Stimulated activated CD4-positive, alpha-beta T cell treated with anti-CD3 and anti-CD28 coated beads, Interleukin-1b, Interleukin-23, amount 100 ng/mL, for 1 hour (primary cell): ENCODE results near the gene ZIC2.

Experiments used
- DNase-seq, 2 donors: peaks; one replicate each; pipeline ENCODE4 v3.0.0-alpha.2; 2020; ENCODE audit warnings: low read depth in 2 of 2

Gene ZIC2

GRCh38 chr13:99959540-99960230, 21.9 kb upstream of the ZIC2 start:
- no peak for DNase-seq

GRCh38 chr13:99960663-99961311, 20.8 kb upstream of the ZIC2 start:
- no peak for DNase-seq

- no peak for DNase-seq
Measured at GRCh38 chr13:99961636-99962035, 19.9 kb upstream of the ZIC2 start.

DNA sequence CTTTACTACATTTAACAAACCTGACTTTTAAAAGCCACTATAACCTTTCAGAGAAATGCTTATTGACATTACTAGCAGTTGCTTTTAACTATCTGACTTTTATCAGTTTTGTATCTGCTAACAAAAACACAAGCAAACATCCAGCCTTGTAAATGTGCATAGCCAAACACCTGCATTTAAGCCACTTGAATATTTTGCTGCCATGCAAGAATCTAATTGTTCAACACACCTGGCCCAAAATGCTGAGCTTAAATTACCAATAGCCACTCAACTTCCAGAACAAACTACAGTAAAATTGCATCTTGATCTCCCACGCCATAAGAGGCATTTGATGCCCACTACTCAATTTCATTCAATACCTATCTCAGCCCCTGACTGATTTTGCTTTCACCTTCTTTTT, 19.3 kb upstream of the ZIC2 start:
- no peak for DNase-seq

DNA sequence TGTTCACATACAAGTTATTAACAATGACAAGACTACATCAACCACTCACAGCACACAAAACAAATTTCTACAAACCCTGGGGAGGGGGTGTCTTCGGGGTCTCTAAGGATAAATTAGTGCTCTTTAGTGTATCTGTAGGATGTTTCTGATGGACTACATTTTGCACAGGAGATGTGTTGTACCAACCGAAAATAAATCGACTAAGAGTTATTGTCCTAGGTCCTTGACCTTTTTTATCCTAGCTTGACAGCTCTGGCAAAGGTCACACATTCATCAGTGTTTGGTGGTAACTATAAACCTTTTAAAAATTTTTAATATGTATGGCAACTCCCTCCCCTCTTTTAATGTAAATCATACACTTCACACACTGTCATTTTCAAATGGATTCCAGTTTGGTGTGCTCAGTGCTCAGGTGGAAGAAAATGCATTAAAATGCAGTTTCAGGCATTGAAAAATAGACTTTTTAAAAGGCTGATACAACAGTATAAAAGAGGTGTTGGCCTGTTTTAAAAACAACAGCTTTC, 17.7 kb upstream of the ZIC2 start:
- no peak for DNase-seq

- DNase-seq: no peak
Measured at GRCh38 chr13:99965329-99966000, 16.1 kb upstream of the ZIC2 start.

DNA sequence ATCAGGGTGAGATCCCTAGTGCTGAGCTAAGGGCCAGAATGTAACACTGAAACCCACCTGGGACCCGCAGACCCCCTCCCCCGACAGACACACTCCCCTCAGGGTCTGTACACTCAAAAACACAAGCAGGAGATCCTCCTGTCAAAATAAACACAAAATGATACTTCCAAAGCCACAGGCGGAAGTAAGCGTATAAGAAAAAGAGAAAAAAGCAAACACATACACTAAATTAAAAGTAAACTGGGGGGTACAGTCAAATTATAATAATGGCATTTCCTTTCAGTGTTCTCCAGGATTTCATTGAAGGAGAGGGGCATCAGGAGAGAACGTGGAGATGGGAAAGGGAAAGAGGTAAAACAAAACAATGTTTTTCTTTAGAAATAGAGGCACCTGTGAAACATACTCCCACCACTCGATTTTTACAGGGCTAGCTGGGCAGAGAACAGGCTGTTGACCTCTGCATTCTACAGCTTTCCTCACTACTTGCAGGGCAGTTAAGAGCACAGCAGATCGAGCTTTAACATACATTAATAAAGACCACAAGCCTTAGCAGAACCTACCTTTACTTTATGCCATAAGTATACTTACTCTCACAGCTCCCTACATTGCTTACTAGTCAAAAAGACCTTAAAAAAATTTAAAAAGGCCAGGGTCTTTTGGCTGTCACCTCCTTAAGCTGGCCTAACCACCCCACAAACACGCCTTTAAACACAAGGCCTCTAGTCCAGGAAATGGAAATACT, 15.3 kb upstream of the ZIC2 start:
- DNase-seq: no peak

- DNase-seq: no peak
Measured at GRCh38 chr13:99967498-99967868, 14.1 kb upstream of the ZIC2 start.

DNA sequence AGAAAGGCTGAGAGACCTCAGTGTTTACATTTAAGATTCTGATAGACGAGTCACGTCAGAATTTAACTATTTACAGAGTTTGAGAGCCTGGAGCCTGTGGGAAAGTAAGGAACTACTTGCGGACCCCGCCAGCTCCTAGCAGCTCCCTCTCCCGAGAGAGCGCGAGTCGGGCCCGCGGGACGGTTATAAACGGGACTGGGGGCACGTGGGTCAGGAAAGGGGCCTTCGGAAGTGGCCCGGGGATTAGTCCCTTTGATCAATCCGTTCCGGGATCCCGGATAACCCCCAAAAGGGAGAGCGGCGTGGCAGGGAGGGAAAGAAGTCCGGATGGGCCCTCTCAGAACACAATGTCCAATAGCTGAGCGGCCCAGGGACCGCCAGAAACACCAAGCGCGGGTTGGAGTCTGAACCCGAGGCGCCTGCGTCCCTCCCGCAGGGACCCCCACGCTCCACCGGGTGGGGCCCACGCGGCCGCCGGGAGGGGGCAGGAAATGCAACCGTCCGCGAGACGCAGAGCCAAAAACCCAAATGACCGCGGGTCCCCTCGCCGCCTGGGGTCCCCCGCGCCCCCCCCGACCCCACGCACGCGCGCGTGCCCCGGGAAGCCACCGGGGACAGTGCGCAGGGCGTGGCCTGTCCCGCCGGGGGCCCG, 13.6 kb upstream of the ZIC2 start:
- DNase-seq: no peak

GRCh38 chr13:99968521-99969452, 12.8 kb upstream of the ZIC2 start:
- no peak for DNase-seq

- DNase-seq: no peak
Measured at GRCh38 chr13:99969453-99969918, 12.1 kb upstream of the ZIC2 start.

- DNase-seq: no peak
Measured at GRCh38 chr13:99969919-99970650, 11.5 kb upstream of the ZIC2 start.

DNA sequence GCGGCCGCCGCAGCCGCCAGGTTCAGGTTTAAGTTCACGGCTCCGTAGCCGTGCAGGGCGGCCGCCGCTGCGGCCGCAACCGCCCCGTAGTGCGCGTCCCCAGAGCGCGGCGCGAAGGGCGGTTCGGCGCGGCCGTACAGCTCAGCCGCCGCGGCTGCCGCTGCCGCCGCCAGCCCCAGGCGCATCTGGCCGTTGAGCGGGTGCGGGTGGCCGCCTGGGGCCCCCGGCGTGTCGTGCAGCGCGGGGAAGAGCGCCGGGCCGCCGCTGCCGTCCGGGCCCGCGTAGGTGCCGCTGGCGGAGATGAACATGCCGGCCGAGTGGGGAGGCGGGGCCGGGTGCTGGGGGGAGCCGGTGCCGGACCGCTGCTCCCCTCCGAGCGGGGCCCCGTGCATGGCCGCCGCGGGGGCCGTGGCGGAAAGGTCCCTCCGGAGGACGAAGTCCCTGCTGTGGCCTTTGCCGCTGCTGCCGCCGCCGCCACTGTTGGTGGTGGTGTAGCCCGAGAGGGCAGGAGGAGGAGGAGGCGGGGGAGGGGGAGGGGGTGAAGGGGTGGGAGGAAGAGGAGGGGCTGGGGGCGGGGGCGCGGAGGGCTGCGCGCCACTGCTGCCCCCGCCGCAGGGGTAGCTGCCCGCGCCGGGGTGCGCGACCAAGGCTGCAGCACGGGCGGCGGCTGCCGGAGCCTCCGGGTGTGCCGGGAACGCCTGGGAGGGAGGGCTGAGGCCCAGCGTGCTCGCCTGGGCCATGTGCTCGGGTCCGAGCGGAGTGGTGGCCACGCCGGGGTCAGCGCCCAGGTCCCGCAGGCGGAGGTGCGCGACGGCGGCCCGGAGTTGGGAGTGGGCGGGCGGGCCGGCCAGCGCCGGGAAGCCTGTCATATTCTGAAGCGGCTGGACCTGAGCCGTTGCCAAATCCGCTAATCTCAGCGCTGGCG, 10.7 kb upstream of the ZIC2 start:
- no peak for DNase-seq

DNA sequence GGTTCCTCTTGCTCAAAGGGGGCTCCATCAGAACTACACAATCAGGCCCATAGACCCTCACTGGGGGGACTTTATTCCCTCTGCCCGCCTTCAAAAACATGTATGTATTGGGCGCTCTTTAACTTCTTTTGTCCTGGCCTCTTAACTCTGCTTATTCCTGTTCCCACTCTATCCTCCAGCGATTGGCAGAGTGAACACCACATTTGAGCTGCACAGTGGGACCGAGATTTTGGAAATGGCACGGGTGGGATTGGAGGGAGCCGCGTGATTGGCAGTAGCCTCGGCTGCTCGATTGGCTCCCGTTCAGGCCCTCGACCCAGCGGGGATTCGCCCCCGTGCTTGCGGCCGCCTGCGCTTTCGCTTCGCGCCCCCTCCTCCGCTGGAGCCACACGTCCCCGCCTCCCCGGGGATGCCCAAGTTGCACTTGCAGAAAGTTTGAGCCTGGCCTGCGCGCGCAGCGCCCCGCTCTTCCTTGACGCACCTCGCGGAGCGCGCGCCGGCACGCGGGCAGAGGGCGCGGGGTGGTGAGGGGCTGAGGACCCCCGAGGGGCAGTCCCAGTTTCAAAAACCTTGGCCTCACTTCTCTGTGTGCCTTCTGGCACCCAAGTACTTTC, 9.9 kb upstream of the ZIC2 start, which contains the start of gene ZIC5:
TSS of gene ZIC5 (minus strand) at position 192 of the 614 bp plus-strand sequence. CDS start at position 28, 164 bp downstream.
- DNase-seq: no peak

DNA sequence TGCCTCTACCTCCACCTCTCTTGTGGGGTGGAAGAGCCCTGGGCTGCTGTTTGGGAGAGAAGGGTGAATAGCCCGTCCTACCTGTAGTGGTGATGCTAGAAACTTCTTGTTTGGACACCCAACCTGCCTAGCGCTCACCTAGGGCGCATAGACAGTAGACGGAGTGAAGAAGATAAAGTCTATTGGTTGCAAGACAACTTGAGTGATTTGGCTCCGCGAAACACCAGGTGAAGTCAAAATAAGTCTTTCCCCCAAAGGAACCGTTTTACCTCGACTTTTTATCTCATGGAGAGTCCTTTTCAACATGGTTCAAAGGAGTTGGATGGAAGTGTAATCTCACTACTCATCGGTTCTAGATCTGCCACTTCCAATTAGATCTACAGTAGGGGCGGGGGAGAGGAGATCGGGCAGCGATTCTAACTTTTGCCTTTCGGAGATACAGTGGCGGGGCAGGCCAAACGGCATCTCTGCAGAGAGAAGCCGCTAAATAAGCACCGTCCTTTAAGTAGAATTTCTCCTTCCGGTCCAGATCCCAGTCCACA, 9.3 kb upstream of the ZIC2 start:
- DNase-seq: no peak

DNA sequence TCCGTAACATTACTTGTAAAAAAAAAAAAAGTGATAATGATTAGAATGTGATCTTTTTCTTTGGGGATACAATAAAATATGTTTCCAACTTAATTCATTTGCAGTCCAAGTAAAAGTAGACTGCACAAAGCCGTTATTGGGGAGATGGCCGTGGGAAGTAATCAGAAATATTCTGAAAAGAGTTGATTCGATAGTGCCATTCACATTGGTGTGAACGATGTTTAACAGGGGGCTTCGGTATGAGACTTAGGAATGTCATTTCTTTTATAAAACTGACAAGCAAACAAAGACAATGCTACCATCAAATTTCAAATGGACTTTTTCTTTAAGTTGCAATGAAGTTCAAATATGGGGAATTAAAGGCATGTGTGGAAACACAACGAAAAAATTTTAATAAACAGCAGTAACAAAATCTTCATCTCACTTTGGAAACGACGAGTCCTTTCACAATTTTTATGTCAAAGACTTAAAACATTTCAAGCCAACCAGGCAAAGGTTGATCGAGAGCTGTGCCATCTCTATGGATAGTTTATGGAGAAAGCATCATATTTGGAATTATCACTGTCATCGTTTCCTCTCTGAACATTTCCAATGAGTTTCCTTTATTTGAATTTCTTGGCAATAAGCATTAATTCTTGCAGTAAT, 8.3 kb upstream of the ZIC2 start:
- no peak for DNase-seq

GRCh38 chr13:99973808-99974185, 7.8 kb upstream of the ZIC2 start:
- no peak for DNase-seq
